Posterior vena cava (tissue), 2 donors: Measurements from ENCODE around the gene UFC1. TPM values are rescaled to one million over a fixed set of nuclear protein-coding genes. Genes with fewer than 3 reads are reported as not detected.

Experiments used
- DNase-seq: peaks from one replicate; pipeline ENCODE4 v3.0.0-alpha.2; 2020; ENCODE audit warnings: low spot score
- intact Hi-C, 2 donors: fragments of 100-400 bp; cut with DNase I; formaldehyde crosslinking; loops; one replicate each; pipeline versions ENCODE4 v1.14.1 to v1.14.2; 2022 to 2023
- total RNA-seq, 2 donors: library from RNA; stranded (reverse); fragmentation: NEBNext Ultra II Directional; extraction: Animal tissue kit (Norgen Biotek cat#: 25700); gene quantifications; one replicate each; pipeline ENCODE4 v1.2.1, GENCODE V29; 2021
- donor health status: DM: yes; HTN: yes; CAD: no.
- donor health status: DM: yes; HTN: yes; CAD: no.

The UFC1 gene
- total RNA-seq, 2 donors from 2014 or later, result 54.8 to 63.0 TPM

DNA sequence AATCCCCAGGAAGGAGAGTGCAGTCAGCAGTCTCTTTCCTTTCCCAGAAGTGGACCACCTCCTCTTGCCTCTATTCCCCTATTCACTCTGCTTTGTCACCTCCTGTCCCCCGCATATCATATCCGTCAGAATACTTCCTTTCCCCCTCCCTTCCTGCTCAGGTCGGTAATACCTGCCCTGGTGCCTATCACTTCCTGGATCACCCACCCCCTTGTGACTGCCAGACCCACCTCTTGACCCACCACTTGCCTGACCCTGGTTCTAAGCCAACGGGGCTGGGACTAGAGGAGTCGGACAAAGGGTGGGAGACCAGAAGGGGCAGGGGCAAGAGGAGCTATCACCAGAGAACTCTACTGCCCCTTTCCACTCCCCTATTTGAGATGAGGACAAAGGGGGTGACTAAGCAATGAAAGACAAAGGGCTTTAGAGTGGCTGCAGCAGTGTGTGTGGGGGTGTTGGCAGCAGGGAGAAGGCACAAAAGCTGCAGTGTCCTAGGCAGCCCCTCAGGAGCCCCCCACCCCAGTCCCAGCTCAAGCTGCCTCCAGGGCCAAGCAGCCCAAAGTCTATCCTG is 46.7 kb downstream of the UFC1 start:
- peak; percentile 78 for DNase-seq
- intact Hi-C loops, result no loop called here

DNA sequence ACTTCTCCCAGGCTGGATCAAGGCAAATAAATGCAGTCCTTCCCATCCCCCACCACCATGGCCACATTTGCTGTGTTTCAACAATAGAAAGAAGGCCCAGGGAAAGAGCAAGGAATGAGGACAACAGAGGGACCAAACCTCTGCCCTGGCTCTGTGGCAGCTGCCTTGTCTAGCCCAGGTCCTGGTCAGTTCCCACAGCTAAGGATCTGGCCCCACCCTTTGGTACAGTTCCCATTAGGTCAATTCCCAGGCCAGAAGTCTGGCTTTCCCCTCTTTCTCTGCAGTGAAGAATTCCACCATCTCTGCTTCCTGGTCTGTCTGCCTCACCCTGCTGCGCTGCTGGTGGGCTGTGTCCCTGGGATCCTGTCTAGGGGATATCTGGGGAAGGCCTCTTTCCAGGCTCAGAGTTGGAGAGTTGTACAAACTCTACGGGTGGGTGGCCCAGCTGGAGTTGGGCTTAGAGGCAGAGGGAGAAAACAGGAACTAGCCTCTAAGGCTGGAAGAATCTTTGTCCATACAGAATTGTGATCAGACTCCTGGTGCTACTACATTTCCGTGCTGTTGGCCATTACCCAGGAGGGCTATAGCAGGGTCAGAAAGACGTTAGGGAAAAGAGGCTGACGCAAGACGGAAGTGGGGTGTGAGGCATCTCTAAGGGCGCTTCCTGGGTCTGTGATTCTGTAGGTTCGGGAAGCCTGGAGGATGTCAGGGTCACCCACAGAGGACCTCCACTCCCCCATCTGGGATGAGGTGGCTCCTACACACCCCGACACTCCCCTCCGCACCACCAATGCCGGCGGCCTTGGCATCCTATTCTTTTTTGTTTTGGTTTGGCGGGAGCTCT is 47.4 kb downstream of the UFC1 start:
- intact Hi-C loops, result no loop called here
- peak; percentile 90 for DNase-seq

DNA sequence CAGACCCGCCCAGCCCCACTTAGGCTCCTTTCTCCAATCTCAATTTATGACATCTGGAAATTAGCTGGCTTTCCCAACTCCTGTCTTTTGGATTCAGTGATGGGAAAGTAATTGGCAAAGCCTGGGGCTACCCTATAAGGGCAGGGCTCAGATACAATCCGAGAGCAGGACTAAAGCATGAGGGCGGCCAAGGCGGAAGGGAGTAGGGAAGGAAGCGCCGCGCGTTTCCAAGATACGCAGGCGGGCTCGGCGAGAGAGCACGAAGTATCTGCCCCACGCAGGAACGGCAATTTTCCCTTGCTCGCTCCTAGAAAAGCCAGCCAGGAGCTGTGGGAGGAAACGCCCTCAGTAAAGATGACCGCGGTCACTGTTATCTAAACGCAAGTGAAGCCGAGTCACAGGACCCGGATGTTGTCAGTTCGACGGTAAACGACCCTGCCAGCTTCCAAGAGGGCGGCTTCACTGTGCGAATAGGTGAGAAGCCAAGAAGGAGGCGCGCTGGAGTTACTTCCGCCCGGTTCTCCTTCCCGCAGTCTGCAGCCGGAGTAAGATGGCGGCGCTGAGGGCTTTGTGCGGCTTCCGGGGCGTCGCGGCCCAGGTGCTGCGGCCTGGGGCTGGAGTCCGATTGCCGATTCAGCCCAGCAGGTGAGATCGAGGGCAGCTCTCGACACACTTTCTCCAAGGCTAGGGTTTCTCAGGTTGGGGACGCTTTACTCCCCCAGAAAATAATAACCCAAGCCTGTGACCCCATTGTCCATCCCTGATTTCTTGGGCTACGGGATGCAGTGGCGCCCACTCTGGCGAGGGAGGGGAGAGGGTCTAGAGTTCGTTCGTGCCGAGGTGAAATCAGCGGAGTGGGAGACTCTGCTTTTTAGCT is 48.3 kb downstream of the UFC1 start, which contains the start of gene NDUFS2:
Gene NDUFS2 (plus strand): TSS at position 532 of the 877 bp plus-strand sequence. CDS start 19 bp downstream, at position 551.
- DNase-seq, result peak; percentile 99
- intact Hi-C loops, result no loop called here

DNA sequence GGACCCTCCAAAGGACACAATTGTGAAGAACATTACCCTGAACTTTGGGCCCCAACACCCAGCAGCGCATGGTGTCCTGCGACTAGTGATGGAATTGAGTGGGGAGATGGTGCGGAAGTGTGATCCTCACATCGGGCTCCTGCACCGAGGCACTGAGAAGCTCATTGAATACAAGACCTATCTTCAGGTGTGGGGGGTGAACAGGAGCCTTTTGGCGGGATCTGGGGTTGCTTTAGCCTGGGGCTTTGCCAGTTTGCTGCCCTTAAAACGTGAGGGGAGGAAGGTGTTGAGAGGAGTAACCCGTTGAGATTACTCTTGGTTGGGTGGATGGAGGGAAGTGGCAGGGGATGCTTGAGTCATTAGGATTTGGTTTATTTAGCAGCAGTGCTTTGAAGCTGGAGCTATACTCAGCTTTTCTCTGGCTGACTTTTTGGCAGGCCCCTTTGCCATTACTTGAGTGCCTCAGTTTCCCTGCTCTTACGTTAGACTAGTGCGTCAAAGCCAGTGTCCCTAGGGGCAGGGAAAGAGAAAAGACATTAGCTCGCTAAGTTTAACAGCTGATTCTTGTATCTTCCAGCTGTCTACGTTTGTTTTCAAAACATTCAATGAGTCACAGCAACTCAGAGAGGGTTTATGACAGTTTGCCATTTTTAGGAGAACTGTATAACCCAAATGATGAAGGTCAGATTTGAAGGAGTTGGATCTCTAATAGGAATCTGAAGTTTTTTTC is 52.8 kb downstream of the UFC1 start:
- DNase-seq, result no peak
- intact Hi-C loops, result no loop called here

DNA sequence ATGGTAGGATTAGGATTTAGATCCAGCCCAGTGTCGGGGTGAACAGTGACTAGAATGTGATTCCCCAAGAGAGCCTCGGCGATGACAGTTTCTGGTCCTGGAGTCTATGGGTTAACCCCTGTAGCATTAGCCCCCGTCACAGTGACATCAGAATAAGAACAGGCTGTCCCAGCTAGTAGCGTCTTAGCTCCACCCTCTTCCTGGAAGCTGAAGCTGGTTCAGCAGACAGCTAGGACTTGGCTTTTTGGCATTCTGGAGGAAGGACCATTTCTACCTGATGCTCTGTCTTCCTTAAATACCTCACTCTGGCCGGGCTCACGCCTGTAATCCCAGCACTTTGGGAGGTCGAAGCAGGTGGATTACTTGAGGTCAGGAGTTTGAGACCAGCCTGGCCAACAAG is 53.4 kb downstream of the UFC1 start:
- DNase-seq, result no peak

More for the DNA sequence above, 53.4 kb downstream of the UFC1 start:
- intact Hi-C loops, result no loop called here

Other genes with a start within 250 kb of the UFC1 start
- gene ITLN2, start 199.2 kb upstream of the UFC1 start, total RNA-seq, result not detected
- 10 to 100 TPM; 16.0 to 17.3 TPM for gene F11R, start 132.8 kb upstream of the UFC1 start, total RNA-seq
- gene TSTD1, start 115.0 kb upstream of the UFC1 start, total RNA-seq, result 10 to 100 TPM in 1 of 2 donors, 1 to 10 TPM in 1; 4.5 to 12.5 TPM
- 10 to 100 TPM; 33.5 to 40.0 TPM for gene USF1, start 108.0 kb upstream of the UFC1 start, total RNA-seq
- 10 to 100 TPM; 10.5 to 15.2 TPM for gene ARHGAP30, start 84.1 kb upstream of the UFC1 start, total RNA-seq
- gene NECTIN4, start 64.4 kb upstream of the UFC1 start, total RNA-seq, result under 1 TPM in 1 of 2 donors, not detected in 1; 0.19 TPM
- 1 to 10 TPM; 2.4 to 4.2 TPM for gene KLHDC9, start 55.6 kb upstream of the UFC1 start, total RNA-seq
- gene PFDN2, start 35.9 kb upstream of the UFC1 start, total RNA-seq, result 10 to 100 TPM; 35.8 to 43.6 TPM
- 10 to 100 TPM; 23.7 to 29.6 TPM for gene NIT1, start 35.9 kb upstream of the UFC1 start, total RNA-seq
- gene DEDD, start 21.3 kb upstream of the UFC1 start, total RNA-seq, result 10 to 100 TPM; 32.1 to 35.8 TPM
- 10 to 100 TPM; 12.9 to 20.8 TPM for gene USP21, start 5.5 kb downstream of the UFC1 start, total RNA-seq
- 10 to 100 TPM; 15.0 to 16.8 TPM for gene PPOX, start 12.4 kb downstream of the UFC1 start, total RNA-seq
- gene B4GALT3, start 23.5 kb downstream of the UFC1 start, total RNA-seq, result 10 to 100 TPM; 12.7 to 17.3 TPM
- gene ADAMTS4, start 45.1 kb downstream of the UFC1 start, total RNA-seq, result 100 to 1,000 TPM in 1 of 2 donors, 10 to 100 TPM in 1; 28.0 to 125 TPM
- gene NDUFS2, start 48.4 kb downstream of the UFC1 start, total RNA-seq, result 10 to 100 TPM; 54.3 to 57.9 TPM
- 100 to 1,000 TPM in 1 of 2 donors, 10 to 100 TPM in 1; 40.4 to 101 TPM for gene FCER1G, start 61.3 kb downstream of the UFC1 start, total RNA-seq
- not detected for gene APOA2, start 69.7 kb downstream of the UFC1 start, total RNA-seq
- gene TOMM40L, start 72.1 kb downstream of the UFC1 start, total RNA-seq, result 10 to 100 TPM; 13.4 to 15.0 TPM
- not detected for gene NR1I3, start 84.2 kb downstream of the UFC1 start, total RNA-seq
- 1 to 10 TPM; 3.0 to 4.6 TPM for gene PCP4L1, start 104.8 kb downstream of the UFC1 start, total RNA-seq
- 1 to 10 TPM; 1.3 to 1.5 TPM for gene MPZ, start 156.0 kb downstream of the UFC1 start, total RNA-seq
- gene SDHC, start 160.4 kb downstream of the UFC1 start, total RNA-seq, result 100 to 1,000 TPM; 119 to 123 TPM
- not detected for gene CFAP126, start 213.9 kb downstream of the UFC1 start, total RNA-seq